Kidney glomerular epithelial cell (primary cell): ENCODE data around the gene UBR2.

Experiments used
- DNase-seq: peaks from one replicate; lab custom pipeline; 2025; lab: John Stamatoyannopoulos, UW

The UBR2 gene

DNA sequence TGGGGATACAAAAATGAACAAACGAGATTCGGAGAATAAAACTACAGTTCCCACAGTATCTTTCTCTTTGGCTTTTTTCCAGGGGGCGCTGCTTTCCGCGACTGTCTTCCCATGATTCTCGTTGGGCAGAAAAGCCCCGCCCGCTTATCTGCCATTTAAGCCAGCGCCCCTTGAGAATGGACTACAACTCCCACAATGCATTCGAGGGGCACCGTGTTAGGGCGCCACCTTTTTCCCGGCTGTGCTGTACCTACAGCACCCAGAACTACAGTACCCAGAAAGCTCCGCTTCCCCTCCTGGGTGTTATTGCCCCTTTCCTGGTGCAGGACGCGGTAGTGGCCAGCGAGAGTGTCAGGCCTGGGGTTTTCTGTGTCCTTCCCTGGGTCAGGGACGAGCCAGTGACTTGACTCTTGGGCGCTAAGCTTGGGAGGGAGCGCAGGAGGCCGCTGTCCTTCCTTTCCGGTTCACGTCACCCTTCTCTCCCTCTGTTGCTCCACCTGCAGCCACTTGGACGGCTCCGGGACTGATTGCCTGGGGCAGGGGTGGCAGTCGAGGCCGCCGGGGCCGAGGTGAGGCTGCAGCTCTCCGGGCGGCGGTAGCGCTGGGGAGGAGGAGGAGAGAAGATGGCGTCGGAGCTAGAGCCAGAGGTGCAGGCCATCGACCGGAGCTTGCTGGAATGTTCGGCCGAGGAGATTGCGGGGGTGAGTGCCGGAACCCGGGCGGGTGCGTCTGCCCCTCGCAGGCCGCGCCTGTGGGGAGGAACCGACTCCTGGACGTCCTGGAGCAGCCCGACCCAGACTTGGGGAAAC, at the start of gene UBR2:
Gene UBR2, plus strand, starts transcription at position 333 of the 809 bp plus-strand sequence. Its CDS starts 291 bp downstream, at position 624.
- peak; percentile 96 for DNase-seq

DNA sequence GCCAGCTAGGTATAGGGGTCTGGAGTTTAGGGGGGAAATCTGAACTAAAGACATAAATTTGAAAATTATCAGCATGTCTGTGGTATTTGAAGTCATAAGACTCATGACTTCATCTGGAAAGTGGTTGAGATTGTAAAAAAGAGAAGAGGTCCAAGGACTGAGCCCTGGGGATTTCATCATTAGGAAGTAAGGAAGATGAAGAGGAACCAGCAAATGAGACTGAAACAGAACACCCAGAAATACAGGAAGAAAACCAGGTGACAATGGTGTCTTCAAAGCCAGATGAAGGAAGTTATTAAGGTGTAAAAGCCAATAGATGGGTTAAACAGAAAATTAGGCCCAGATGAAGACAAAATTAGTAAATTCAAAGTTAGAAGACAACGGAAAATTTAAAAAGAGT, 49.1 kb upstream of the UBR2 start:
- DNase-seq = no peak

DNA sequence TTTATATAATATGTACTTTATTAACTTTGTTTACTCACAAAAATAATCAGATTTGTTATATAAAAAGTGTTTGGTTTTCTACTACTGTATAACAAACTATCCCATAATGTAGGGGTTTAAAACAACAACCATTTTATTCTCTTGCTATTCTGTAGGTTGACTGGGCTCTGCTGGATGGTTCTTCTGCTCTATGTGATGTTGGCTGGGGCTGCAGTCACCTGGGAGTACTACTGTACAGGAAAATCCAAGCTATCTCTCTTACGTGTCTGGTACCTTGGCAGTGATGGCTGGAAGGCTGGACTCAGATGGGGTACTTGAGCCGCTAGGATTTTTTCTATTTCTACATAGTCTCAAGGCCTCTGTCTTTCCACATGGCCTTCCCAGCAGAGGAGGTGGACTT, 44.0 kb upstream of the UBR2 start:
- no peak for DNase-seq

DNA sequence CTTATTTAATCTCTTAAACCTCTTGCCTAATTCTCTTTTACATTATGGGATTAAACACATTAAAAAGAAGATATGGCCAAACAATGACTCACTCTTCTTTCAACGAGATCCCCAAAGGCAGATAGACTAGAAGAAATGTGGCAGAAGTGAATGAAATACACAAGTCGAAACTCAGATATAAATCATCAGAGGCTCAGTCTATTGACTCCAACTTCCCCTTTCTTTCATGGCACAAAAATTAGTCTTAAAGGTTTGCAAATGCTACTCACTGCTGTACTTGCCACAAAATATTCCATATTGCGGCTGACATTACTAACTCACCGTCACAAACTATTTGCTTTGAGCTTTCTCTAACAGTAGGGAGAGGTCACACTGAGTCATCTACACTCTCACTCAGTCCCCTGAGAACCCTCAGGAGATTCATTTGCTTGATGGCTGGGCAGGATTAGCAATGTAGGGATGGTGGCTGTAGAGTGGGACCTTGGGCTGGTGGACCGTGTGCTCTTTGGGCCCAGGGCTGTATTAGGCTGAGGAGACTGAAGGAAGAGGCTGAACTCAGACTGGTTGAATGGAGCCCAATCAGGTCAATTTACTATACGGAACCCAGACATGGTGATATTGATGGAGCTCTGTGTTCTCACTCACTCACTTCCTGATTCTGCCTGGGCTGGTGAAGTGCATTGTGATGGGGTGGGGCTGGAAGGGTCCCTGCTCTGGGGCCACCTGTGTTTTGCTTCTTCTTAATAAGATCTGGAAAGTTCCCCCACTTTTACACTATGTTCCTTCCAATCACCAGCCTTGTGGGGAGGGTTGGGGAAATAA, 42.8 kb upstream of the UBR2 start:
- no peak for DNase-seq

DNA sequence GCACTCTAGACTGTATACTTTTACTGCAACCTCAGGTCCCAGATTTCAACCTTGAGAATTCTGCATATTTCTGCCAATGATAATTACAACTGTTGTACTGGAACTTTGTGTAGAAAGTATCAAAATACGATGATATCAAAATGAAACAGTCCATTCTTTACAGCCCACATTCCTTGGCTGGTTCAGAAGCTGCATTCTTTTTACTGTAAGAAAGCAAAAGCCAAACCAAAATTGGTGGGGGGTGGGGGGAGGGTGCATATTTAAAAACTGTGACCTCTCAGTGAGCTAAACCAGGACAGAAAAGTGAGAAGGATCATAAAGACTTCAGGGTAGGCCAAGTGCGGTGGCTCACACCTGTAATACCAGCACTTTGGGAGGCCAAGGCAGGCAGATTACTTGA, 41.8 kb upstream of the UBR2 start:
- DNase-seq = no peak

DNA sequence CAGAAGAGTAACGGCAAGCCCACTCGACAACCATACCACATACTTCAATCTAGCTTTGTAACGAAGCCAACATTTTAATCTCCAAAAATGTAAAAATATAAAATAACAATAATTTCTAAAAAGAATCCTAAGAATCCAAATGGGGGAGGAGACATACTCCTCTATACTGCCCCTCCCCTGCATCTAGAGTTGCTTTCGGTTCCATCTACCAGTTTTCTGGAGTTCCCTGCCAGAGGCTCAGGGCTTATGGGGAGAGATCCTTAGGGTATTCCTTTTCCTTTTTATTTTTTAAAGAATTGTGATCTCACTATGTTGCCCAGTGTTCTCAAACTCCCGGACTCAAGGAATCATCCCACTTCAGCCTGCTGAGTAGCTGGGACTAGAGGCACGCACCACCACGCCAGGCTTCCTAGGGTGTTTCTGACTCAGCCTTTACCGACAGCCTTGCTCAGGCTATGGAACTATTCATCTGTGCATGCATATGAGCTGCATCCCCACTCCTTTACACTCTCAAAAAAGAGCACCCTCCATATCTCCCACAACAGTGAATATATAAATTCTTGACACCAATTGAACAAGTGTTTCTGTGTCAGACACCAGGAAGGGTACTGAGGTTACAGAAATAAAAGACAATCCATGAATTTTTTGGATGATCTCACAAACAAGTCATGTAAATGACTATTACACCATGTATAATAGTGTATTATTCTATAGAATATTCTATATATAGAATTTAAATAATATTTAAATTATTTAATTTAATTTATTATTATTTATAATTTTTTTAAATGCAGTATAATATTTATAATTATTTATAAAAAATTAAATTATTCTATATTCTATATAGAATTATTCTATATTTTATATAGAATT, 40.7 kb upstream of the UBR2 start:
- no peak for DNase-seq

DNA sequence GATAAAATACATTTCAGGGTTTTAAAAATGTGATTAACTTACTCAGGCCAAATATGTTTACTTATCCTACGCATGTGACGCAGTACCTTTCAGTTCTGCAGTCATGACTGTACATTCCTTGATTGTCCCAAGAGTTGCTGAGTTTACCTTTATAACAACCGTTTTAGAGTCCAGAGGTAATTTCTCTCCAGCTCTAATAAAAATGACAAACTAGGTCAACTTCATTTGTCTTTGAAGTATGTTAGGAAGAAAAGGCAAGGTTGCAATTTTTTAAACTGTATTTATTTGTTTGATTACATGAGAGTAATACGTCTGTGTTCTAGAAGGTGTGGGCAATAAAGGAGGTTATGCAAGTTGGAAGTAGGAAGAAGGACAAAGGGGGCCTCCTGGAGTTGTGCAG, 38.6 kb upstream of the UBR2 start:
- no peak for DNase-seq

DNA sequence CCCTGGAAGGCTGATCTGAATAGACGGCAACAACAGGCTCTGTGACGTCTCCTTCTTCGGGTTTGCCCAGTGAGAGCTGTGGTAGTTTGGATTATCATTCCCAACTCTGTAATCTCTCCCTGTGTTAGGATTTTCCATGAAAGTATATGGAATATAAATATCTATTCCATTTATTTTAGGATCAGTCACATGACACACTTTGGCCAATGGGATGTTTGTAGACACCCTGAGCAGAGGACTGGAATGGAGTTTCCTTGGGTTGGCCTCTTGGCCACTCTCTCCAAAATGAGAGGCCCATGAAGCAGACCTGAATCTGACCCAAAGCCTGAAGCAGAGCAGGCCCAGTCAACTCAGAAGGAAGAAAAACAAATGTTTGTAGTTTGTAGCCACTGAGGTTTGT, 37.2 kb upstream of the UBR2 start:
- no peak for DNase-seq

DNA sequence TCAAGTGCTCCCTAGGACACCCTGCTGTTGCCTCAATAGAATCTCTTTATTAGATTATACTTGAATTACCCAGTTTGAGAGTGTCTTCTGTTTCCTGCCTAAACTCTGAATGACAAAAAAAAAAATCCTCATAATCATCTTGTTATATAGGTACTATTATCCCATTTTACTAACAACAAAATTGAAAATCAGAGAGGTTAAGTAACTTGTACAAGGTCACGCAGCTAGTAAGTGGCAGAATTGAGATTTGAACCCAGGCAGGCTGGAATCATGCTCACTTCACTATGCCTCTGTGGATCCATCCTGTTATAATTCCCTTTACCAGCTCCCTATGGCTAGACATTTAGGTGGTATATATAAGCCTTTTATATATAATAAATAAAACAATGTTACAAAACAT, 36.6 kb upstream of the UBR2 start:
- DNase-seq = no peak

DNA sequence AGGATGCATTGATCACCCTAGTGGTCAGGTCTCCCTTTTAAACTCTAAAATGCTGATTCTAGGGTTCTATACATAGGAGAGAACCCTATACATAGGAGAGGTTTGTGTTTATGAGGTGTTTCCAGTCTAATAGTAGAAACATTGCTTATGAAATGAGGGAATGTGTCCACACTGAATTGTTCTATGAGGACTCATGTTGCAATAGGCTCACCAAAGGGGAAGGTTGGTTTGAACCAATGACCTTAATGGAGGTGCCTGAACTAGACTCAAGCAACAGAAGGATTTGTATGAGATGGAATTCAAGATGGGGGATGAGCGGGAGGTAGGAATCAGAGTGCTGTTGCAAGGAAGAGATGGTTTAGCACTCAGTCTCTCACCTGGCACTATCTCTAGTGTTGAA, 33.5 kb upstream of the UBR2 start:
- DNase-seq = no peak

DNA sequence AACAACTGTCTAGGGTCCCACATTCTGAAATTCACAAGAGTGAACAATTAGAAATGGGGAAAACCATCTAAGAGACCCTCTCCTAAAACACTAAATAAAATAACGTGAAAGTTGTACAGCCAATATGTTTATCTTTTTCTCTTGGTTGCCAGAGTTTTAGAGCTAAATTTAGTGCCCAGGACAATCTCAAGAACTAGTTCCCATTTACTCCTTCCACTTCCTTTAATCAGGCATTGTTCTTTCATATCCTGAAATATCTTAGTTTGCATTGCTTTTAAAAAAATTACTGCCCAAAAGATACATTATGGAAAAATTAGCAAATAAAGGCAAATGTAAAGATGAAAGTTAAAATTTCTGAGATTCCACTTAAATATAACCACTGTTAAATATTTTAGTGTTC, 33.1 kb upstream of the UBR2 start:
- no peak for DNase-seq

DNA sequence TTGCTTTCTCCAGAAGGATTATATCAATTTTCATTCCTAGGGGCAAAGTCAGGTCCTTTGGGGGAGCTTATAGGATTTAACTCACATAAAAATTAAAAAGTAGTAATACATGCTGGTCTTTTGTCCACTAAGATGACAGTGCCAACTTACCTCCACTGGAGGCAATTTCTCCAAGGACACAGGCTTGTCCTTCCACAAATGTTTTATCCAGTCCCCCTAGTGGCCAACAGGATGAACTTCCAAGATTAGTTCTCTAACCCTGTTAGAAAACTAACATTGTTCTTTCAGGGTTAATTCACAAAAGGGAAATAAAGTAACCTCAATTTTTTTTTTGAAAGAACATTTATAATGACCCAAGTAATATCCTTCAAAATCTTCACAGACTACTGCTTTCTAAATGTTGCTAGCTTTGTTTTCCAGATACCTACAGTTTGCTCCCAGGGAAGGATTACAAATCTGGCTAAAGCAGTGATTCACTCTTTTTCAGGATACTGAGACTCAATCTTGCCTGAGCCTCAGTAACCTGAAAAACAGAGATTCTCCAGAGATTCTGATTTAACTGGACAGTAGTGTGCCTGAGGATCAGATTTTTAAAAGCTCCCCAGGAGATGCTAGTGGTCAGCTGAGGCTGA, 31.7 kb upstream of the UBR2 start:
- DNase-seq = peak; percentile 61

DNA sequence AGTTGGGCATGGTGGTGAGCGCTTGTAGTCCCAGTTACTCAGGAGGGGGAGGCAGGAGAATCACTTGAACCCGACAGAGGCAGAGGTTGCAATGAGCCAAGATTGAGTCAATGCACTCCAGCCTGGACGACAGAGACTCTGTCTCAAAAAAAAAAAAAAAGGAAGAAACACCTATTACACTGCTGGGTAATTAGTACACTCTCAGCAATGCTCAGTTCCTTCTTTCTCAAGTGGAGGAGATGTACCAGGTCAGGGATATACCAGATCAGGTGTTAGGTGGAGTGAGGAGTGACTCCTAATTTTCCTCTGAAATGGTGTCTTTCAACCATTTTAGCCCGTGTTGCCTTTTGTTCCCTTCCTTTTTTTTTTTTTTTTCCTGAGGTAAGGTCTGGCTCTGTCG, 30.0 kb upstream of the UBR2 start:
- DNase-seq = no peak

DNA sequence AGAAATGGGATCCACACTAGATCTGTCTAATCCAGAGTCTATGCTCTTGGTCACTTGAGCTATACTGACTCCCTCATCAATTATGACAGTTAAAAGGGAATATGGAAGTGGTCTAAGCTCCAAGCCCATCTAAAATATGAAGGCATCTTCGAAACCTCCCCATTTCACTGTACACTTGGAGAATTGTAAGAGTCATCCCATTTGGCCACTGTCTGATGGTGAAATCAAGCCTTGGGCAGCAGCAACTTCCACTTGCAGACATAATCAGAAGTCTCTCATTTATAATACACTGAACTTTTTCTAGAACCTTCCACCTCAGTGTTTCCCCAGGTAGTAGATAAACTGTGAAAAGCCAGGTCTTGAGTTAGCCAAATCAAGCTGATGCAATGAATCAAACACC, 26.3 kb upstream of the UBR2 start:
- DNase-seq = no peak

DNA sequence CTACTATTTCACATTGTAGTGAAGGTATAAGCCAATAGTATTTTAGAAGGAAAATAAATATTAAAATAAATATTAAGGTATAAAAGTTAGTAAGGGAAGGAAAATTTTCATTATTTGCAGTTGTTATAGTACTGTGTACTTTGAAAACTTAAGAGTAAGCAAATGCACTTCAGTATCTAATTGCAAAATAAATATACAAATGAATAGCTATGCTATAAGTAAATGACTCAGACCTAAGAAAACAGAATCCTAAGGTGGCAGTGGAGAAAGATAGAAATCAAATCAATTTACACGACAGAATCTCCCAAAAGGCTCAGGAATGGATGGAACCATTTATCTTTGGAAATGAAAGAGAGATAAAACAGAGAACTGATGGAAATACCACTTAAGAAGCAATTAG, 24.7 kb upstream of the UBR2 start:
- no peak for DNase-seq

DNA sequence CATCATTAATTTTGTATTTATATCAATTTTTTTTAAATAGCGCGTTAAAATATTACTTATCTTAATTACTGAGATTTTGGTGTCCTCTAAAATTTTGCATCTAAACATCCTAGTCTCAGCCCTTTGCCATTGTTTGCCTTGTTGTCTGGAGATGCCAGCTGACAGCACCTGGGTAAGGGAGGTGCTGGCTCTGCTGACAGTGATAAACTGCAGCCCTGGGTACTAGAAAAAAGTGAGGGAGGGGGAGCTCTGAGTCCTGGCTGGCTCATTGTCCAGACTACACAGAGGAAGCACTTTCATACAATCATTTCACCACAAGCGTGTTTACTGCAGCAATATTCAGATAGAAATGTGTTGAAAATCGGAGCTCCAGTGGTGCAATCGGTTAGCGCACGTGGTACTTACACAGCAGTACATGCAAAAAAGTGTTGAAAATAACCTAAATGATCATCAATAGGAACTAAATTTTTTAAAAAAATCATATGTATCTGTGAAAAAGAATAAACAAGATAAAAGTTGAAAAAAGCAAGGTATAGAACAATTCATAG, 18.5 kb upstream of the UBR2 start:
- no peak for DNase-seq

DNA sequence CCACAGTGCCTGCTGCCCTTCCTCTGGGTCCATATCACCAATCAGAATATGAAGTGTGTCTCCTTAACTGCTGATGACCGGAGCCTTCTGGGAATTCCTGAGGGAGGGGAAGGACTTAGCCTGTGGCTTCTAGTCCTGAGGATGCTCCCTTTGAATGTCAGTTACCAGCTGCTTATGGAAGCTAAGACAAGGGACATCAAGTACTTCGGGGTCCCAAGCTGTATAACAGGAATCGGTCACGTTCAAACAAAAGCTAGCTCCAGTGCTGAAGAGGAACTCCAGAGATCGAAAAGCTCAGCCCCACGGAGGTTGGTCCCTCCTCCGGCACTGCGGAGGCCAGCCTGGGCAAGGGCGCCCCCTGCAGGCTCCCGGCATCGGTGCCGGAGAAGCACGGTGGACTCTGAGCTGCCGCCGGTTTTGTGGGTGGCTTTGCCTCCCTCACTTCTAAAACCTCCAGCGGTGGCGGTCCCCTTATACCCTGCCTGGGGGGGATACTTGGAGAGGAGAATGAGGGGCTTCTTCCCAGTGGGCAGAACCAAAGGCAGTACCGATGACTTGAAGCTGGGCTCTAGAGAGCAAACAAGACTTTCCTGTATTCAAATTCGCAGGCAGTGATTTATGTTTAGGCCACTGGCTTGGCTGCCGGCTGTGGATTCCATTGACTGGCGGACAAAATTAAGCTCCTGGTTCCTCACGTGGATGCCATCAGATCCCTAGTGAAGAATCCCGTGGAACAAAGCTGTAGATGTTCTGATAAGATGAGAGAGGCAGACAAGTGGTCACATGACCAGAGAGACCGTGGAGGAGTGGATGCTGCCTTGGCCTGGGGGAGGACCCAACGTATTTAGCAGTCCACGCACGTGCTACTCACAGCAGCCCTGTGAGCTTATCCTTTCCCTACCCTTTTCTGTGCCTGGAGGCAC, 16.2 kb upstream of the UBR2 start:
- peak; percentile 92 for DNase-seq

DNA sequence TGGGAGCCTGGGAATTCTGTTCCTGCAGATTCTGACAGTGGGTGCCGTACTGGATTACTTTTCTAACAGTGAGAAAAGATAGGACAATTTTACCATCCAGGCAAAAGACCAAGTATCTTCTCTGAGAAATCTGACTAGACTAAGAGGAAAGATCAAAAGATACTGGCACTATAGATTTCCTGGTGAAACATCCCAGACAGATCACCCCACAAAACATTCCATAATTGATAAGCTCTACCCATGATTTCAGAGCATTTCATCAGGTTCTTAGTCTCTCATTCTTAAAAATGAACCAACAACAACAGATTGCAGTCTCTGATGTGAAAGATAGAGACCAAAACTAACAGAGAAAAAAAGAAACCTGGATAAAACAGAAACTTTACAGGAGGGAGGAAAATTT, 13.6 kb upstream of the UBR2 start:
- no peak for DNase-seq

DNA sequence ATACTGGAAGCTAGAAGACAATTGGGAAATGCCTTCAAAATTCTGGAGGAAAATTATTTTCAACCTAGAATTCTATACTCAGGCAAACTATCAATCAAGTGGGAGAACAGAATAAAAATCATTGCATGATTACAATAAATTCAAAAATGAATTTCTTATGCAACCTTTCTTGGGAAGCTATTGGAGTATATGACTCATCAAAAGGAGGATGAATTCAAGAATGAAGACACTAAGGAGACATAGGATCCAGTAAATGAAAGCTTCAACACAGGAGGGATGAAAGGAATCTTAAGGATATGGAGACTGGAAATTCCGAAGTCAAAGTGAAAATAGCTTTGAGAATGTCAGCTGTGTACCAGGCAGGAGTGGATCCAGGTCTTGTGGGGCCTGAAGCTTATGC, 12.6 kb upstream of the UBR2 start:
- DNase-seq = no peak

DNA sequence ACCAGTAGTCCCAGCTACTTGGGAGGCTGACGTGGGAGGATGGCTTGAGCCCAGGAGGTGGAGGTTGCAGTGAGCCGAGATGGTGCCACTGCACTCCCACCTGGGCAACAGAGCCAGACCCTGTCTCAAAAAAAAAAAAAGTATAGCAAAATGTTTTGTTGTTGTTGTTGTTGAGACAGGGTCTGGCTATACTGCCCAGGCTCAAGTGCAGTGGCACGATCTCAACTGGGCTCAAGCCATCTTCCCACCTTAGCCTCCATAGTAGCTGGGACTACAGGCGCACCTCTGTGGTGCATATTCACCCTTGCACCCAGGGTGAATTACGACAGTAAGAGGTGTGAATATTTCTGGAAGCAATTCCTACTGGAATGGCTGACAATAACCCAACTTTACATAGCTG, 11.4 kb upstream of the UBR2 start:
- no peak for DNase-seq
